Activated naive CD4-positive, alpha-beta T cell (primary cell): Measurements from ENCODE around the gene NR2E3.

Source experiments
- DNase-seq, 4 experiments: peaks; one replicate each; lab custom pipeline; 2025; lab: John Stamatoyannopoulos, UW

The NR2E3 gene

DNA sequence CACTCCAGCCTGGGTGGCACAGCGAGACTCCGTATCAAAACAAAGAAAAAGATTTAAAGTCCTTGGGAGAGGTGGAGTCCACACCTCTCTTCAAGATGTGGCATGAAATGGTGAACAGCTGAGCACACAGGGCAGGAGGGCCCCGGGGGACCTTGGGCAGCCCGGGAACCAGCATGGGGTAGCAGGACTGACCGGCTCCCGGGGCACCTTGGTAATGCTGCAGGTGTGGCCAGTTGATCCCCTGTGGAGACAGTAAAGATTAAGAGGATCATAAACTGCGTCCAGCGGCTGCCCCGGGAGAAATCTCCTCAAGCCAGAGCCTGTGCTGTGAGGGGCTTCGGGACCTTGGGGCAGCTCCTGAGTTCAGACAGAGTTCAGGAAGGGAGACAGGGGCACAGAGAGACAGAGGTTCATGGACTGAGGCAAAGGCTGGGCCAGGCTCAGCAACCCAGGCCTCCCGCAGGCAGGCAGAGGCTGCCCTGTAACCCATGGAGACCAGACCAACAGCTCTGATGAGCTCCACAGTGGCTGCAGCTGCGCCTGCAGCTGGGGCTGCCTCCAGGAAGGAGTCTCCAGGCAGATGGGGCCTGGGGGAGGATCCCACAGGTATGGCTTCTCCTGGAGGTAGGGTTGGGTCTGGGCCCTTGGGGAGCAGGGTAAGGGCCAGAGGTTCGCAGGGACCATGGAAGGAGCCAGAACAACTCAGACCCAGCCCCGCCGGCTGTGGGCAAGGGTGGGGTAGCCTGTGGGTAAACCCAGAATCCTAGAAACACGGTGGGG lies at the start of gene NR2E3:
Gene NR2E3 (plus strand): TSS at position 299 of the 780 bp plus-strand sequence. CDS start 190 bp downstream, at position 489.
- no peak for DNase-seq

DNA sequence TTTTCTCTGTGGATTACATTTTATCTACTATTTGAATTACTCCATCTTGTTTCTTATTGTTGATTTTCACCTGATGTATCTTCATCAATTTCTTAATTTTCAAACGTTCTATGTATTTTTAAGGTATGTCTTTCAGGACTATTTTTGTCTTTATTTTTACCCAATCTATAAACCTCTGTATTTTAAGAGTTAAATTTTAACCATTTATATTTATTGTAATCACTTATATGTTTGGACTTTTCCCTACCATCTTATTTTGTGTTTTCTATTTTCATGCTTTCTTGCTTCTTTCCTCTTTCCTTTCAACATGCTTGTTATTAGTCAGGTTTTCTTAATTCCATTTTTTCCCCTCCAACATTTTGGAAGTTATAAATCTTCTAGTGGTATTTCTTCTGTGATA lies 49.5 kb upstream of the NR2E3 start:
- no peak for DNase-seq

DNA sequence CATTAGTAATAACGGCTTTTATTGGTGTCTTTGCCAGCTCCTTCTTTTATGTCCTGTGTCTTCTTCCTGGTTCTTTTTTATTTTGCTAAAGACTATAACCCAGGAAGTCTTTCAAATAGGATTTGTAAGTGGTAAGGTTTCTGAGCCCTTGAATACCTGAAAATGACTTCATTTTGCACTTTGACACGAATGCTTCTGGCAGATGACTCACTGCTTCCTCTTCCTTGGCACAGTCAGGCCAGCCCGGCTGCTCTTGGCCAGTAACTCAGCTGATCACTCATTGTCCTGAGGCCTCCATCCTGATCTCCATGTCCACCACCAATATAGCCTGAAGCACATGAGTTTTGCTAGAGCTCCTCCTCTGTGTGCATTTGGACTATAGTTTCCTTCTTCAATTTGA lies 48.7 kb upstream of the NR2E3 start:
- DNase-seq, result no peak

DNA sequence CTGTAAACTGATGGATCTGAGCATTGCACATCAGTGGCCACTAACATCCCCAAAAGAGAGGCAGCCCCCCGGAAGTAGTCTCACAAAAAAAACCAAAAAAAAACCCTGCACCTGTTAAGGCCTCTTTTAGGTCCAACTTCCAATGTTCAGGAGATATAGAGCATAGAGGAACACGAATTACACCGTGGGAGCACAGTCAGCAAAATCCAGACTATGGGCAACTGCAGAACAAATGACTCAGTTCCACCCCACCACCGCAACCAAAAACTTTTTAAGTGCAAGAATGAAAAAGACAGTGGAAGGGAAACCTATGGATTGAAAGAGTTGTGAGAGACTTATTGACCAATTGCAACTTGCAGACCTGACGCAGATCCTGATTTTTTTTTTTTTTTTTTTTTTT lies 42.2 kb upstream of the NR2E3 start:
- DNase-seq, result no peak

DNA sequence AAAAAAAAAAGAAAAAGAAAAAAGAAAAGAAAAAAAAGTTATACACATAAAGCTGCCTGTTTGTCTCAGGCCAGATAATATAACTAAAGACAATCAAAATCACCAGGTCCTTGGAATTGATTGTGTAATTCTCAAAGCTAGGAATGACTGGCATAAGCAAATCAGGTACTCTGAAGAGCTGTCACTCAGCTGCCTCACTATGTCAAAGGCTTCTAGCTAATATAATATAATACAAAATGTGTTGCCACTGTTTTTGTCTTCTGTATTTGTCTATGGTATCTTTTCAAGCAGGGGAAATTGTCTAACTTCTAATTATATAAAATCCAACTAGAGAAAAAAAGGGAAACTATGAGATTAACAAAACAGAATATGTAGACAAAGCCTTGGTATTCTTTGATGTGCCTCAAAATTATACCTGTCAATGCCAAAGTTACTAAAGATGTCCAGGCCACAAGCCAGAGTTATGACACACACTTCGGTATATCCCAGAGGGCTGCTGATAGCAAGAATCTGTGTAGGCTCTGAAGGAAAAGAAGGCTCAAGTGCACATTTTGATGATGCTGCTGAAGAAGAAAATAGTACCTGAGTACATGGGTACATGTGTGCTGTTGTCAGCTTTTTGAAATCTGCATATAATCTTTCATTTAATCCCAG lies 37.0 kb upstream of the NR2E3 start:
- DNase-seq, result no peak

DNA sequence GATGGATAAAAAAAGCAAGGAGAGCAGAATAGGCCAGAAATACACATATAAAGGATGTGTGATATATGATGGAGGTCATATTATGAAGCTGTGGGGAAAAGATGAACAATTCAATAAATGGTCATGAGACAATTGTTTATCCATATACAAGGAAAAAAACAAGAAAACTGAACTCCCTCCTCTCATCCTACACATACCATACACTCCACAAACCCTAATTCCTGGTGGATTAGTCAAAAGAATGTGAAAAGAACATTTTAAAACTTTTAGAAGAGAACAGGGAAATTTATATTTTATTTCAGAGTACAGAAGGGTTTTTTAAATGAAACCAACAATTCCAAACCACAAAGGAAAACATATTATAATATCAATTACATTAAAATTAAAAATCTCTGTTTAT lies 34.5 kb upstream of the NR2E3 start:
- DNase-seq, result no peak

DNA sequence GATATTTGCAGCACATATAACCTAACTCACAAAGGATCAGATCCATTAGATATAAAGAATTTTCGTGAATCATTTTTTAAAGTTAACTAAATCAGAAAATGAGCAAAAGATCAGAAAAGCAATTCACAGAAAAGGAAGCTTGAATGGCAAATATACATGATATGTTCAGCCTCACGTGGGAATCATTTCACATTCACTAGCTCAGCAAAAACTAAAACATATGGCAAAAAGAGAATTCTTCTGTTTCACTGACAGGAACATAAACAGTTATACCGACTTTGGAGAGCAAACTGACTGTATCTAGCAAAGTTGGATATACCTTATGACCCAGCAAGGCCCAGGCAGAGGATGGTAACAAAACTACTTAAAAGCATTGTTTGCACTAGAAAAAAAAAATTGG lies 34.0 kb upstream of the NR2E3 start:
- no peak for DNase-seq

DNA sequence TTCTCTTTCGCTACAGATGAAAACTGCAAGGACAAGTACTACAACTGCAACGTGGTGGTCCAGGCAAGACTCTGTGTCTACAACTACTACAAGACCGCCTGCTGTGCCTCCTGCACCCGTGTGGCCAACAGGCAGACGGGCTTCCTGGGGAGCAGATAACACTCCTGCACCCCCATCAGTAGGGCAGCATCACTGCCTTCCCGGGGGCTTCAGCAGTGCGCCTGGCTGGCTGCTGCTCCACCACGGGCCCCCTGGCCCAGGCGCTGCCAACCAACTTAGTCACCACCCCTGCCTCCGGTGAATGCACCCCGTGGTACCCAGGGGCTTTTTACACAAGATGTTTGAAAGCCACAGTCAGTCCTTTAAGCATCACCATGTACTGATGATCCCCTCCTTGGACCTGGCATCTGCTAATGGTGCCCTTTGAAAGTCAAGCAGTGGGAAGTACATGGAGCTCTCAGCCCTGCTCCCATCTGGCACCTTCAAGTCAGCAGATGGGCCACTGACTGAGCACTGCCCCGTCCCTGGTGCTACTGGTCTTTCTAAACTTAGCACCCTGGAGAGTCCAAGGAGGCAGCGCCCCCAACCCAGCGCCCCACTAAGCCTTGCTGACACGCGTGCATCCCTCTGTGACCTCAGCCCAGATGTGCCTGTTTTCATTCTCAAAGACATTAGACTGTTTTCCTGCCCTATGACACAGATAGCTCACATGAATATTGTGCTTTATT lies 33.0 kb upstream of the NR2E3 start:
- no peak for DNase-seq

DNA sequence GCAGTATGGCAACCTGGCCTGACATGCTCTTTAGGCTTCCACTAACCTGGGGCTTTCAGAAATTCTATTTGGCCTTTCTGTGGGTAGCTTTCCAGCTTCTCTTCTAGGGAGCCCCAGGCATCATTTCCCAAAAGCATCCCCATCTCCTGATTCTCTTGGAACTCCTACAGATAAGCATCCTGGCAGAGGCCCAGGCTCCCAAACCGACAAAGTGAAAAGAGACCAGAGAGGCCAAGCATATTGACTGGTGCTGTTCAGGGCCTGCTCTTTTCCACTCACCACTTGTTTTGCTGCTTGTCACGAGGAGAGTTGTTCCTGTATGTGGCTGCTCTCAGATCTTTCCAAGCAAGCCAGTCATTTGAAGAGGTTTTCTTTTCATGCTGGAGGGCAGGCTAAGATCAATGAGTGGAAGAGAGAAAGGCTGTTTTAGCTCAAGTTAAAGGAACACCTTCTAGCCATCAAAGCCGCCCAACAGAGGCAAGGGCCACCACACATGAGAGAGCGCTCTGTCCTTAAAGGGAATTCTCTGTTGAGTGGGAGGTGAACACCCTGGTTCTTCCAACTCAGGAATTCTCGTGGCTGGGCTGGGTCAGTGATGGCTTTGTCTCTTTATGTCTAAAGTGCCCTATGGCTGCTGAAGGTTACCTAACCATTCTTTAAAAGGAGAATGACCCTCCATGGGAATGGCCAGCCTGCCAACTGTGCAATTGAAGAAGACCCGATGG lies 31.1 kb upstream of the NR2E3 start:
- no peak for DNase-seq

DNA sequence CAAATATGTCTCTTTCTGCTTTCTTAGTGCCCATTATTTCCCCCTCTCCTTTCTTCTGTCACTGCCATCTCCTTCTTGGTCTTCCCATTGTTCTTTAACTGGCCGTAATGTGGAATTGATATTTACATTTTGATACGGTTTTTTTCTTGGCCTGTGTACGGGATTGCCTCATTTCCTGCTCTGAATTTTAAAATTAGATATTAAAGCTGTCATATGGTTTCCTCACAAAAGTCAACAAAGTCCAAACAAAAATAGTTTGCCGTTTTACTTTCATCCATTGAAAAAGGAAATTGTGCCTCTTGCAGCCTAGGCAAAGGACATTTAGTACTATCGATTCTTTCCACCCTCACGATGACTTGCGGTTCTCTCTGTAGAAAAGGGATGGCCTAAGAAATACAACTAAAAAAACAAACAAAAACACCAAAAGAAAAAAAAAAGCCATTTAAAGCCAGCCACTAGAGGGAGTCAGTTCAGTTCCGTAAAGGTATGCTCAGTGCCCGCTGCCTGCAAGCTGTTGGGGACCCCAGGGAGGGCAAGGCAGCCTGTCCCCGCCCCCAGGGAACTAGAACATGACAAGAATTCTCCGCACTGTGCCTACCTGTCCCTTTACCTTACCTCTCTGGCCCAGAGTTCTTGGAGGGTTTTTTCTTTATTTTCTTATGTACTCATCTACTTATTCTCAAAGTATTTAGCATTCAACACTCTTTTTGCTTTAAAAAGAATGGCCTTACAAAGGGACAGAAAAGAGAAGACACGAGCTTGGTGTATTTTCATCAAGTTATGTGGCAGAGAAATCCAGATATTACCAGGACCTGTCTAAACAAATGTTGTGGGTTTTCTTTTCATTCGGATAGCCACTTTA lies 30.0 kb upstream of the NR2E3 start:
- DNase-seq, result peak in 1 of 4 experiments; percentile 21

DNA sequence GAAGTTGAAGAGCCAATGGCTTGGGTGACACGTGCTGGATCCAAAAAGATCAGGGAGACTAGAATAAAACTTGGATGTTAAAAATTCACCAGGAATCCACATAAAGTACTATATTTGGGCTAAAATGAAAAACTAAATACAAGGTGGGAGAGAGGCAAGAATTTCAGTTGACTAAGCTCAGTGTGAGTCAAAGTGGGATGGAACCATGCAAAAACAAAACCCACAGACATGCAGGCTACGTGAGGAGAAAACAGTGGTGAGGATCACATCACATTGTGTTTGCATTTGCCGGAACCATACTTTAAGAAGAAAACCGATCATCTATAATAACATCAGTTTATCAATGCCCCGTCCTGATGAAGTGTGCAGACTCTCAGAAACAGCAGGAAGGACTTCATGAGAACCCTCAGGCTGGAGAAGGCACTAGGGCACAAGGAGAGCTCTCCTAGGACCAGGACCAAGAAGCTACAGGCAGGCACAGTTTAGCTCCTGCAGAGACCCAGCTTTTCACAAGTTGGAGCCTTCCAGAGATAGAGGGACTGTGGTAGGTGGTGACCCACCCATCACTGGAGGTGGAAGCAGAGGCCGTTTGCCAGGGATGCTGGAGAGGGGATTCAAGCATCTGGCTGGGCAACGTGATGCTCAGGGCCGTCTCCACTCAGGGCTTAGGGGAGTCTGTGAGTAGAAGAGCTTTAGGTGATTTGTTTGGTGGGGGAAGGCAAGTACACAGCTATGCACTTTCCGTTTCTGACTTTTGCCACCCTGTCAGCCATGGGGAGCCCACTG lies 29.0 kb upstream of the NR2E3 start:
- no peak for DNase-seq

DNA sequence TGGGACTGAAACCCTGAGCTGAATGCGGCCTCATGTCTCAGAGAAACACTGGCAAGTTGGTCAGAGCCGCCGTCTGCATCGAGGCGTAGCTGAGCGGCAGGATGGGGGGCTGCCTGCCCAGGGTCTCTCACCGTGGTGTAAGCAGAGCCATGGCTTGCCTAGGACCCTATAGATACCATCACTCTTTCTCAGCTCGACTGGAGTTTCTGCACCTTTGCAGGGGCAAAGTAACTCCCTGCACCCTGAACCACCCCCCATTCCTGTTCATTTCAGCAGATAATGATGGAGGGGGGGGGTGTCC lies 28.4 kb upstream of the NR2E3 start:
- DNase-seq, result no peak

DNA sequence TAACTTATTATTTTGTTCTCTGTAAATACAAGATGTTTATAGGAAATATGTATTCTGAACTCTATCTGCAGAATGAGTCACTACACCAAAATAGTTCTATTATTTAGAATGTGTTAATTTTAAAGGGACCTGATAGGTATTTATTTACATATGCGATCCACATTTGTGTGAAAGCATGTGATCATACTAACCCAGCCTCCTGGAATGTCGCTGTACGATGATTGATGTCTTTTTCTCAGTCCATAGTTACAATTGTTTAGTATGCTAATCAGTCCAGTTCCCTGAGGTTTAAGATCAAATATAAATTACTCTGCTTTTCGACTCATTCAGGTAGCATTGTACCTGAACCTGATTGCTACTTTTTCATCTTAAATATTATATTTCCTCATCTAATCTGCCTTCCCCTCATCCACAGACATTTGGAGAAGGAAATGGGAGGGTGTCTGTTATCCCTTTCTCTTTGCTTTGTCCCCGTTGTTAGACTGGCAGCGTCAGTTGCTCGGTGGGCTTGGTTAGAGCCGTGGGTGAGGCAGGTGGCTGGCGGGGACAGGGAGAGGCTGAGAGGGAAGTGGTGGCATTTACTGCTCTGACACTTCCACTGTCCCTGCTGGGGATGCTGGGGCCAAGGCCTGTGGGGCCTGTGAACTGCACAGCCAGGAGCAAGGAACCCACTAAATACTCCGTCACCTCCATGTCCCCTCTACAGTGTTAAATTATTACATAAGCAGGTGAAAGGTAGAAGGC lies 27.8 kb upstream of the NR2E3 start:
- no peak for DNase-seq

DNA sequence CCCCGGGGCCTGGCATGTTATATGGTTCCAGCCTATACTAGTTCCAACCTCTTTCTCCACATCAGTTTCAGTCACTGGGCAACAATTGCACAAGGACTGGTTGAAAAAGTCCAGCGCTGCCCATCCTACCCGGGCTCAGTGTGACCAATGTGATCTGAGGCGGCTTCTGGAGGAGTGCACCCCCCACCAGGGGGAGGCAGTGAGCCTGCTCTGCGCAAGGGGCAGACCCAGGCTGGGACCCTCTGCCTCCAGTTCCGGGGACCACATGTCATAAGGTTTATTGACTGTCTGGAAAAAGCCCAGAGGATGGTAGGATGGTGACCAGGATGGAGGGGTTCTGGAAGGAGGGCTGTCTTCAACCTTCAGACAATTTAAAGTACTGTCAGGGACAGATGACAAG lies 25.6 kb upstream of the NR2E3 start:
- DNase-seq, result no peak

DNA sequence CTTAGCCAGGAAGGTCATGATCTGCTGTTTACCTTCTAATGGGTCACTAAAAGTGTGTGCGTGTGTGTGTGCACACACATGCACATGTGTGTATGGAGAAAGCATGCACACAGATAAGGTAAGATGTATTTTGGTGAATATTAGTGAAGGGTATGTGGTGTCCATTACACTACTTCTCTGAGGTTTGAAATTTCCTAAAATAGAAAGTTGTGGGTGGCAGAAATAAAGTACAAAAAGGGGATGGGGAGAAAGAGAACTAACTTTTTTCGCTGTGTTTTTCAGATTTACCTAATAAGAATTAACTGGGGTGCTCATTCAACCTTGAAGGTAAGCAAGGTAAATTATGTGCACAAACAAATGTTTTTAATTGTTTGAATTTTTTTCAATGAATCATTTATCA lies 24.4 kb upstream of the NR2E3 start:
- no peak for DNase-seq

DNA sequence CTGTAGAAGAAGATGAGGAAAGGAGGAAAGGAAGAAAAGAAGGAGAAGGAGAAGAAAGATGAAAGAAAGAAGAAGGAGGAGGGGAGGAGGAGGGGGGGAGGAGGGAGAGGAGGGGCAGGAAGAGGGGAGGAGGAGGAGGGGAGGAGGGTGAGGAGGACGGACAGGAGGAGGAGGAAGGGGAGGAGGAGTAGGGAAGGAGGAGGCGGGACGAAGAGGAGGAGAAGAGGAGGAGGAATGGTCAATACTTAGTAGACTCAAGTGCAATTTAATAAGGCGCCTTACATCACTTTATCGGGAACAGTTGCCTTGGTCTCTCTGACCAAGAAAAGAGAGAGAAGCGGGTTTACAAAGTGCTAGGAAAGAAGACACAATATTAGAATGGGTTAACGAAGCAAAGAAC lies 23.7 kb upstream of the NR2E3 start:
- no peak for DNase-seq

DNA sequence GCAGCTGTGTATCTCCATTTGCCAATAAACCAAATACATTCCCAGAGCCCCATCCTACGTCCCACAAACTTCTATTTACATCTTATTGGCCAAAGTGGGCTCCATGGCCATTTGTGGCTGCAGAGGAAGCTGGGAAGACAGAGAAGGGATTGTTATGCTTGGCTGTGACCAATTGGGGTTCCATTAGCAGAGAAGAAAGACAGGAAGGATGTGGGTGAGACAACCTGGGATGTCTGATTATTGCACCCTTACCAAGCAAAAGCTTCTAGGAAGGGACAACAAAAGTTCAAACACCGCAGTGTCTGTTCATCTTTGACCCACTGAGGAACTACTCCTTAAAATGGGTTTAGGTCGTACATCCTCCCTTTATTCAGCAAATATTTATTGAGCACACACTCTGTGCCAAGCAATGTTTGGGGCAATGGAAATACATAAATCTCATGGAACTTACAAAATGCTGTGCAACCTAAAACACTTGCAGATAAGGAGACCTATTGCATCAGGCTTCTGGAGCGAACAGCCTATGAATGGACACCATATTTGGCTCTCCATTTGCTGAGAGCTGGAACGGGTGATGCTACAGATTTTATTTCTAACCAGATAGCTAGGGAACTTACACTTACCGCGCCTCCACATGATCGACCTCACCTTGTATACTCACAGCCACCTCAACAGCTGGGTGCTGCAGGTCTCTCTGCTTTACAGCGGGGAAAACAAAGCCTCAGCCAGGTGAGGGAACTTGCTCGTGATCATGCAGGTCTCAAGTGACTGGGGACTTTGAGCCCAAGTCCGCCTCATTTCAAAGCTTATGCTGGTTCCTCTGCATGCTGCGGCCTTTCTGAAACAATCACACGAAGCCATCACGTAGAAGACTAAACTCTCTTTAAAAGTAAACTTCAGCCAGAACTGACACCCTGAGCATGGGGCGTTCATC lies 21.4 kb upstream of the NR2E3 start:
- DNase-seq, result no peak

DNA sequence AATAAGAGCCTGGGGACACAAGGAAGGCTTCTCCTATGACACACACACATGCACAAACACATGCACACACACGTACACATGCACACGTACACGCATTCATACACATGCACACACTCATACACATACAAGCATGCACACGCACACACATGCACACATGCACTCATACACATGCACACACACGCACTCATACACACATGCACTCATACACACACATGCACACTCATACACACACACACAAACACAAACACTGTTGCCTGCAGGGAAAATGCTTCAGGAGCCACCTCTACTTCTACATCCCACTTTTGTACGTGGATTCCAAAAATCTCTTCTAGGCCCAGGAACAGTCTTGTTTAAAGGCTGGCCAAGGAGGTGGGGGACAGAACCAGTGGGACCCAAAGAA lies 20.7 kb upstream of the NR2E3 start:
- no peak for DNase-seq

DNA sequence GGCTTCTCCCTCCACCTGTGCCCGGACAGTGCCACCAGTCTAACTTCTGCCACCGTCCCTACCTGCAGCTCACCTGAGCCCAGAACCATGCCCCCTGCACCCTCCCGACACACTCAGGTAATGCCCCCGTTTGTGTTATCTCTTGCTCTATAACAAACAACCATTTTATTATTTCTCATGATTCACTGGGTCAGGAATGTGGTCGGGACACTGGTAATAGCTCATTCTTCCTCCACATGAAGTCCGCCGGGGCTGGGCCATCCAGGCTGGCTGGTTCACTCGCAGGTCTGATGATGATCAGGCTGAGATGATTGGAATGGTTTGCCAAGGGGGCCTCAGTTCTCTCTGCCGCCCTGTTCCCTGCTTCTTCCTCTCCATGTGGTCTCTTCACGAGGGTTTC lies 20.3 kb upstream of the NR2E3 start:
- no peak for DNase-seq
